Osteoblast (primary cell): ENCODE data around the gene HOXA1. TPM values are rescaled to one million over a fixed set of nuclear protein-coding genes. Genes with fewer than 3 reads are reported as not detected.

ENCODE experiments used
- DNase-seq: peaks from one replicate; pipeline ENCODE4 v3.0.0; 2011; ENCODE audit warnings: low spot score, mixed read lengths; ENCODE audit not compliant: insufficient read length; ENCODE audit errors: missing footprints
- H2AFZ ChIP-seq: 2 replicates; pipeline ENCODE4 v1.6.0; 2011; ENCODE audit warnings: mild to moderate bottlenecking, low read length
- H3K27ac ChIP-seq: 2 replicates; pipeline ENCODE4 v1.5.1; 2011; ENCODE audit warnings: mild to moderate bottlenecking, low read depth, low read length, moderate library complexity
- H3K27me3 ChIP-seq: 2 replicates; pipeline ENCODE4 v1.6.0; 2012; ENCODE audit warnings: mild to moderate bottlenecking, control low read depth, inconsistent platforms, low read length, moderate library complexity; ENCODE audit not compliant: insufficient read depth
- H3K36me3 ChIP-seq: 2 replicates; pipeline ENCODE4 v1.5.1; 2011; ENCODE audit warnings: mild to moderate bottlenecking, low read length, control low read depth, moderate library complexity; ENCODE audit not compliant: insufficient read depth
- H3K4me1 ChIP-seq: 2 replicates; pipeline ENCODE4 v1.5.1; 2011; ENCODE audit warnings: mild to moderate bottlenecking, low read length, control low read depth, moderate library complexity; ENCODE audit not compliant: insufficient read depth
- H3K4me2 ChIP-seq: 2 replicates; pipeline ENCODE4 v1.6.0; 2011; ENCODE audit warnings: mild to moderate bottlenecking, low read length; ENCODE audit not compliant: insufficient read depth
- H3K4me3 ChIP-seq: fragments of 200-600 bp; sonication (generic); 3 replicates; pipeline ENCODE4 v1.5.1; 2012; ENCODE audit warnings: mild to moderate bottlenecking, low read length, inconsistent platforms; ENCODE audit not compliant: insufficient read depth
- H3K79me2 ChIP-seq: 2 replicates; pipeline ENCODE4 v1.6.0; 2012; ENCODE audit warnings: mild to moderate bottlenecking, low read length, control low read depth, inconsistent platforms; ENCODE audit not compliant: insufficient read depth
- H3K9me3 ChIP-seq: 2 replicates; pipeline ENCODE4 v1.5.1; 2011; ENCODE audit warnings: low read depth, low read length, control low read depth
- H4K20me1 ChIP-seq: 2 replicates; pipeline ENCODE4 v1.6.0; 2012; ENCODE audit warnings: mild to moderate bottlenecking, low read length, control low read depth; ENCODE audit not compliant: insufficient read depth
- CTCF ChIP-seq: IDR thresholded peaks from 2 replicates; pipeline ENCODE4 v1.5.1; 2011; ENCODE audit warnings: mild to moderate bottlenecking, low read depth, low read length, moderate library complexity; ENCODE audit errors: extremely low read depth
- total RNA-seq: library from RNA; depleted of rRNA; stranded (reverse); fragments of >200 nt; gene quantifications from 2 replicates; pipeline ENCODE4 v1.2.3, GENCODE V29; 2012

HOXA1 gene
- total RNA-seq, 1 donor = 0.72 TPM

DNA sequence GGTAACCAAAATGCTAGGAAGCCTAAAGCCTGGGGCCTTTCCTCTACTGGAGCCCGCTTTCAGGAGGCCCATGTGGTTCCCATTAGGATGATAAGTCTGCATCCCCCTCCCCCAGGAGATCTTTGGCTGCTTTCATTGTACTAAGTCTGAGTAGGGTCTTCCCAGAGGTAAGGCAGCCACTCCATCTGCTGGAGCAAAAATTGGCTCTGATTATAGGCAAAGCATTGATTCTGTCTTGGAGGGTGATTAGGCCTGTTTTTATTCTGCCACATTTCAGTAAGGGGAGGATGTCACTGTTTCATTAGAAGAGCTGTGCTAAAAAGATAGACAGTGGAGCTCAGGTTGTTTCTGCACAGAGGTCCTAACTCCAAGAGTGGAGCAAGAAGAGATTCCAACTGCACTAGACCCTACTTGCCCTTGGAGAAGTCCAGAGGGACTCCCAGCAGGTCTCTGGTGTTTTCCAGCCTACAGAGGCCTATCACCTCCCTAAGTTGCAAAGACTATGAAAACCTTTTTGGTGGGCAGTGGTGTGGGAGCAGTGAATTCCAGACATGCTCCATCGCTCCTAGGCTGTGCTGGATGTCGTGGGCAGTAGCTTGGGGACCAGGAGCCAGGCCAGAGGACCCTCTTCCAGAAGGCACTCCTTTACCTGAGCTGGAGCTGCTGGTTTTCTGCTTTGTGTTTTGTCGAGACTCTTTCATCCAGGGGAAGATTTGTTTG lies 13.8 kb upstream of the HOXA1 start:
- no peak overlapping the region for H3K27ac ChIP-seq
- peaks cover 5% of the 10 kb centered on the region for H4K20me1 ChIP-seq
- H3K27me3 ChIP-seq = no peaks in the 10 kb centered on the region
- no peak overlapping the region for H3K4me3 ChIP-seq
- H3K79me2 ChIP-seq = peaks cover 18% of the 10 kb centered on the region
- H3K4me2 ChIP-seq = no peak overlapping the region
- no peak for TF ChIP-seq CTCF
- no peak overlapping the region for H2AFZ ChIP-seq
- no peaks in the 10 kb centered on the region for H3K9me3 ChIP-seq
- DNase-seq = peak; percentile 79
- no peaks in the 10 kb centered on the region for H3K36me3 ChIP-seq
- peaks cover 46% of the 10 kb centered on the region for H3K4me1 ChIP-seq

GRCh38 chr7:27108390-27109127 lies 12.8 kb upstream of the HOXA1 start:
- Histone ChIP-seq H3K27me3 (no peaks in the 10 kb centered on the region), H3K4me1 (peaks cover 44% of the 10 kb centered on the region), H3K27ac (no peak overlapping the region), H3K4me3 (no peak overlapping the region), H3K4me2 (peak overlapping the region; percentile 10), H3K9me3 (no peaks in the 10 kb centered on the region), H2AFZ (no peak overlapping the region), H3K79me2 (peaks cover 12% of the 10 kb centered on the region), H3K36me3 (no peaks in the 10 kb centered on the region), H4K20me1 (peaks cover 5% of the 10 kb centered on the region)
- DNase-seq = peak; percentile 96
- TF ChIP-seq CTCF = no peak

GRCh38 chr7:27107391-27108381 lies 11.9 kb upstream of the HOXA1 start:
- H3K27me3 ChIP-seq = no peaks in the 10 kb centered on the region
- DNase-seq = peak; percentile 81
- no peaks in the 10 kb centered on the region for H3K9me3 ChIP-seq
- TF ChIP-seq CTCF = no peak
- no peak overlapping the region for H3K4me2 ChIP-seq
- H3K27ac ChIP-seq = no peak overlapping the region
- H3K4me1 ChIP-seq = peaks cover 39% of the 10 kb centered on the region
- no peaks in the 10 kb centered on the region for H3K36me3 ChIP-seq
- no peak overlapping the region for H2AFZ ChIP-seq
- H3K79me2 ChIP-seq = peaks cover 11% of the 10 kb centered on the region
- H3K4me3 ChIP-seq = no peak overlapping the region
- H4K20me1 ChIP-seq = peaks cover 5% of the 10 kb centered on the region
